A673 (cell line): ENCODE data around the gene ORMDL2. TPM values are rescaled to one million over a fixed set of nuclear protein-coding genes. Genes with fewer than 3 reads are reported as not detected.
"Not testable (repeated sequence)": the region's sequence is repeated elsewhere in the genome, so short reads cannot be mapped to it uniquely, and the experiment has no call there.

Source experiments
- BruUV-seq: library from RNA; stranded (reverse); fragments of 400-500 nt; replicated peaks from 2 replicates; lab custom pipeline; 2021; lab: Mats Ljungman, UMichigan
- CTCF ChIA-PET: fragments of 300-600 bp; sonication (Branson Sonifier 250); formaldehyde crosslinking; loops from one replicate; lab custom pipeline; 2022; ENCODE audit warnings: antibody characterized with exemption; lab: Charles Lee
- POLR2A ChIA-PET: fragments of 300-600 bp; sonication (Branson Sonifier 250); formaldehyde crosslinking; loops from one replicate; lab custom pipeline; 2022; ENCODE audit warnings: antibody characterized with exemption; ENCODE audit not compliant: low non-redundant PET; lab: Charles Lee
- DNase-seq: peaks from one replicate; pipeline ENCODE4 v3.0.0-alpha.2; 2015; ENCODE audit warnings: low spot score
- H3K27ac ChIP-seq: fragments of 200-600 bp; sonication (generic); 2 replicates; pipeline ENCODE4 v1.5.1; 2016; ENCODE audit warnings: mixed run types, low read depth, mild to moderate bottlenecking, mixed read lengths, antibody characterized with exemption, low read length; ENCODE audit not compliant: poor library complexity, severe bottlenecking
- H3K27me3 ChIP-seq: fragments of 200-600 bp; sonication (generic); replicated peaks from 2 replicates; pipeline ENCODE4 v1.6.1; 2017; ENCODE audit warnings: mixed run types, low read depth, mild to moderate bottlenecking, mixed read lengths, antibody characterized with exemption, low read length; ENCODE audit not compliant: insufficient read depth, poor library complexity
- H3K36me3 ChIP-seq: fragments of 200-600 bp; sonication (generic); 2 replicates; pipeline ENCODE4 v1.6.1; 2016; ENCODE audit warnings: mixed run types, mild to moderate bottlenecking, mixed read lengths, antibody characterized with exemption, low read length; ENCODE audit not compliant: insufficient read depth, poor library complexity, severe bottlenecking
- H3K4me1 ChIP-seq: fragments of 200-600 bp; sonication (generic); 2 replicates; pipeline ENCODE4 v1.6.1; 2017; ENCODE audit warnings: mixed run types, mild to moderate bottlenecking, mixed read lengths, antibody characterized with exemption, low read length; ENCODE audit not compliant: insufficient read depth, poor library complexity, severe bottlenecking
- H3K4me3 ChIP-seq: fragments of 200-600 bp; sonication (generic); 2 replicates; pipeline ENCODE4 v1.5.1; 2016; ENCODE audit warnings: low read depth, mixed run types, mild to moderate bottlenecking, mixed read lengths, low read length; ENCODE audit not compliant: poor library complexity, severe bottlenecking
- H3K9me3 ChIP-seq: fragments of 200-600 bp; sonication (generic); 2 replicates; pipeline ENCODE4 v1.6.1; 2016; ENCODE audit warnings: mixed run types, low read depth, mild to moderate bottlenecking, mixed read lengths, antibody characterized with exemption, low read length; ENCODE audit not compliant: poor library complexity, severe bottlenecking
- EZH2 ChIP-seq: fragments of 200-600 bp; sonication (generic); IDR thresholded peaks from 2 replicates; pipeline ENCODE4 v1.6.1; 2017; ENCODE audit warnings: borderline replicate concordance, low read depth, mild to moderate bottlenecking, mixed read lengths, antibody characterized with exemption, low read length; ENCODE audit not compliant: poor library complexity, severe bottlenecking
- intact Hi-C: fragments of 100-400 bp; cut with micrococcal nuclease; formaldehyde crosslinking; loops from one replicate; pipeline ENCODE4 v1.10.0; 2022; ENCODE audit not compliant: unreplicated experiment
- total RNA-seq: library from RNA; stranded (reverse); gene quantifications from 2 replicates; pipeline ENCODE4 v1.2.3, GENCODE V29; 2021
- TF ChIP-seq, protein P1 (sequence below): fragments of 300-800, 200-600 bp; sonication (generic); conservative IDR thresholded peaks from 2 replicates; pipeline ENCODE4 v1.5.1; 2017; ENCODE audit warnings: low read depth, mild to moderate bottlenecking, antibody characterized with exemption, low read length, moderate library complexity, mixed read lengths

Gene ORMDL2
- total RNA-seq, 1 experiment from 2014 or later = 32.3 TPM

DNA sequence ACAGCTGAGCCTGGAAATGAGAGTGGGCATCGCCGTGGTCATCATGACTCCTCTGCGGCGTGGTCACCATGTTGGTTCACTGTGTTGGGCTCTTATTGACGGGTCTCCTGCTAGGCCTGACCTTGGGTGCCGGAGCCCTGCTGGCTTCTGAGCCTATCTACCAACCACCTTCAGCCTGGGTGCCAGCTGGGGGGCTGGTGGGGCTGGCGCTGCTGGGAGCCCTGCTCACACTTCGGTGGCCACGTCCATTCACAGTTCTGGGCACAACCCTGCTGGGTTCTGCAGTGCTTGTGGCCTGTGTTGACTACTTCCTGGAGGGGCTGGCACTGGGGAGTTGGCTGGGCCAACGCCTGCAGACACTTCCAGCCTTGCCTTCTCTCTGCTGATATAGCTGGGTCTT is 15.2 kb downstream of the ORMDL2 start:
- BruUV-seq = no TSS peak
- no peak overlapping the region for H3K27ac ChIP-seq
- no peaks in the 10 kb centered on the region for H3K36me3 ChIP-seq
- H3K9me3 ChIP-seq = no peaks in the 10 kb centered on the region
- no peak for DNase-seq
- ChIA-PET POLR2A (interaction anchor here (0.6 kb wide), 1 partner anchor 228 kb away, joined by 5 read pairs; no protein-coding TSS in a partner anchor), CTCF (no interaction called here)
- intact Hi-C loops = no loop called here
- no peaks in the 10 kb centered on the region for H3K27me3 ChIP-seq
- no peak overlapping the region for H3K4me3 ChIP-seq
- TF ChIP-seq, protein P1, sequence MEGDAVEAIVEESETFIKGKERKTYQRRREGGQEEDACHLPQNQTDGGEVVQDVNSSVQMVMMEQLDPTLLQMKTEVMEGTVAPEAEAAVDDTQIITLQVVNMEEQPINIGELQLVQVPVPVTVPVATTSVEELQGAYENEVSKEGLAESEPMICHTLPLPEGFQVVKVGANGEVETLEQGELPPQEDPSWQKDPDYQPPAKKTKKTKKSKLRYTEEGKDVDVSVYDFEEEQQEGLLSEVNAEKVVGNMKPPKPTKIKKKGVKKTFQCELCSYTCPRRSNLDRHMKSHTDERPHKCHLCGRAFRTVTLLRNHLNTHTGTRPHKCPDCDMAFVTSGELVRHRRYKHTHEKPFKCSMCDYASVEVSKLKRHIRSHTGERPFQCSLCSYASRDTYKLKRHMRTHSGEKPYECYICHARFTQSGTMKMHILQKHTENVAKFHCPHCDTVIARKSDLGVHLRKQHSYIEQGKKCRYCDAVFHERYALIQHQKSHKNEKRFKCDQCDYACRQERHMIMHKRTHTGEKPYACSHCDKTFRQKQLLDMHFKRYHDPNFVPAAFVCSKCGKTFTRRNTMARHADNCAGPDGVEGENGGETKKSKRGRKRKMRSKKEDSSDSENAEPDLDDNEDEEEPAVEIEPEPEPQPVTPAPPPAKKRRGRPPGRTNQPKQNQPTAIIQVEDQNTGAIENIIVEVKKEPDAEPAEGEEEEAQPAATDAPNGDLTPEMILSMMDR = no peak
- TF ChIP-seq EZH2 = no peak
- H3K4me1 ChIP-seq = no peaks in the 10 kb centered on the region

DNA sequence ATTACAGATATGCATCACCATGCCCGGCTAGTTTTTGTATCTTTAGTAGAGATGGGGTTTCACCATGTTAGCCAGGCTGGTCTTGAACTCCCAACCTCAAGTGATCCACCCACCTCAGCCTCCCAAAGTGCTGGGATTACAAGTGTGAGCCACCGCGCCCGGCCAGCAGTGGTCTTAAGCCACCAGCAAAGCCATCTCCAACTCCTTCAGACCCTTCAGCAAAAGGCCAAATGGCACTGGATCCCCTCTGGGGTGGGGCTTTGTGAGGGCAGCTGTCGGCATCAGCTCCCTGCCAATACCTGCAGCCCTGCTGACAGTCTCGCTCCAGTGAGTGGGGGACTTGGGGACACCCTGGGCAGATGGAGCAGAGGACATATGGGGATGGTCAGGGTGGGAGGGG is 16.6 kb downstream of the ORMDL2 start:
- H3K4me3 ChIP-seq, H3K4me1 ChIP-seq, DNase-seq, intact Hi-C loops, H3K9me3 ChIP-seq, POLR2A ChIA-PET, H3K27me3 ChIP-seq, H3K36me3 ChIP-seq, CTCF ChIA-PET, H3K27ac ChIP-seq, BruUV-seq: not testable (repeated sequence)

DNA sequence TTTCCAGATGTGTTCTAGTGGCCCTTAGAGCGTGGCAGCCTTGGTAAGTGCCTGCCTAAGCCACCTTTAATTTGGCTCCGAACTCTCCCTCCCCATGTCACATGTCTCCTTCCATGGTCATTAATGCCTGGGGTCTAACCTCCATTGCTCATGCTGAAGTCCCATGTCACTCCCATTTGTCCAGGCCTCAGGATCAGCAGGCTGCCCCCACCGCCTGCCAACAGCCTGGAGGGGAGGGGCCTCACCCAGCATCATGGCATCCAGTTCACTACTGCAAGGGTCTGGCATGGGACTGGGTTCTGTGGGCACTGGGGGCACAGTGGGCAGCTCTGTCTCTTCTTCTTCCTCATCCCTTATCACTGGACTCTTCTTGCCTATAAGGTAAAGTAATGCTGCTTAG is 20.5 kb downstream of the ORMDL2 start:
- Histone ChIP-seq H3K36me3 (no peaks in the 10 kb centered on the region), H3K27me3 (no peaks in the 10 kb centered on the region), H3K4me3 (no peak overlapping the region), H3K4me1 (peaks cover 7% of the 10 kb centered on the region), H3K9me3 (no peaks in the 10 kb centered on the region), H3K27ac (no peak overlapping the region)
- BruUV-seq = no TSS peak
- CTCF ChIA-PET = no interaction called here
- POLR2A ChIA-PET = no interaction called here
- TF ChIP-seq, protein P1 = no peak
- TF ChIP-seq EZH2 = no peak
- no peak for DNase-seq
- intact Hi-C loops = no loop called here
